Lung (tissue), 12 donors: ENCODE data around the gene CPT1B. TPM values are rescaled to one million over a fixed set of nuclear protein-coding genes. Genes with fewer than 3 reads are reported as not detected.

Source experiments
- ATAC-seq: fragments of 200-7000 bp; cut with Tn5 transposase; one replicate; pipeline ENCODE4 v1.9.1; 2020; ENCODE audit warnings: moderate number of reproducible peaks; ENCODE audit not compliant: insufficient read depth, low FRiP score
- DNase-seq, 3 donors: peaks; one replicate each; pipeline ENCODE4 v3.0.0-alpha.2; 2013 to 2017
- H3K27ac ChIP-seq, 2 donors: one replicate each; pipeline ENCODE4 v1.5.1; 2013; ENCODE audit warnings: mild to moderate bottlenecking in 2 of 2, moderate library complexity in 2 of 2, control low read depth in 1 of 2, inconsistent platforms in 1 of 2, low read depth in 1 of 2, low read length in 1 of 2
- H3K27me3 ChIP-seq, 3 donors: one replicate each; pipeline ENCODE4 v1.5.1; 2013; ENCODE audit warnings: low read length in 2 of 3; ENCODE audit not compliant: control insufficient read depth in 3 of 3, insufficient read depth in 3 of 3
- H3K36me3 ChIP-seq, 4 donors: one replicate each; pipeline ENCODE4 v1.5.1; 2013; ENCODE audit warnings: low read length in 4 of 4, mild to moderate bottlenecking in 1 of 4, moderate library complexity in 1 of 4; ENCODE audit not compliant: control insufficient read depth in 4 of 4, insufficient read depth in 4 of 4
- H3K4me1 ChIP-seq, 5 donors: one replicate each; pipeline ENCODE4 v1.5.1; 2013; ENCODE audit warnings: low read length in 5 of 5, mild to moderate bottlenecking in 2 of 5, moderate library complexity in 1 of 5; ENCODE audit not compliant: control insufficient read depth in 5 of 5, insufficient read depth in 5 of 5
- H3K4me3 ChIP-seq: one replicate; pipeline ENCODE4 v1.5.1; 2013; ENCODE audit warnings: mild to moderate bottlenecking, control low read depth, moderate library complexity
- H3K9ac ChIP-seq, 2 donors: one replicate each; pipeline ENCODE4 v1.5.1; 2013; ENCODE audit warnings: low read length in 2 of 2, control low read depth in 1 of 2; ENCODE audit not compliant: insufficient read depth in 1 of 2
- H3K9me3 ChIP-seq, 4 donors: one replicate each; pipeline ENCODE4 v1.5.1; 2013; ENCODE audit warnings: low read length in 3 of 4, mild to moderate bottlenecking in 1 of 4, moderate library complexity in 1 of 4; ENCODE audit not compliant: control insufficient read depth in 4 of 4, insufficient read depth in 3 of 4
- WGBS, 2 donors: extraction: QIAGEN DNeasy Blood & Tissue Kit; methylation state at CpG; one replicate each; pipeline ENCODE4 v1.1.7; 2013; 5-methylcytosine and 5-hydroxymethylcytosine counted together
- polyA plus RNA-seq, 2 donors: library from polyadenylated mRNA; stranded (reverse); fragments of 200-250 nt; gene quantifications; one replicate each; pipeline ENCODE4 v1.2.1, GENCODE V29; 2013
- total RNA-seq, 2 donors: library from RNA; depleted of rRNA in 1 of 2; stranded (reverse); fragments of >200 nt in 1 of 2; gene quantifications; one replicate each; pipeline ENCODE4 v1.2.1, GENCODE V29; 2014 to 2021
- TF ChIP-seq, protein P1 (sequence below): IDR thresholded peaks from 2 replicates; pipeline ENCODE4 v1.5.1; 2012; ENCODE audit warnings: mild to moderate bottlenecking; ENCODE audit errors: control extremely low read depth, extremely low read depth
- donor health status: control.
- donor health status: control.
- donor health status: Bipolar disorder and iron deficiency.
- donor health status: healthy.
- donor health status: DM: yes; HTN: yes; CAD: no.

CPT1B gene
- total and polyA plus RNA-seq, 4 donors = 5.7 to 21.2 (median 13.2) TPM

DNA sequence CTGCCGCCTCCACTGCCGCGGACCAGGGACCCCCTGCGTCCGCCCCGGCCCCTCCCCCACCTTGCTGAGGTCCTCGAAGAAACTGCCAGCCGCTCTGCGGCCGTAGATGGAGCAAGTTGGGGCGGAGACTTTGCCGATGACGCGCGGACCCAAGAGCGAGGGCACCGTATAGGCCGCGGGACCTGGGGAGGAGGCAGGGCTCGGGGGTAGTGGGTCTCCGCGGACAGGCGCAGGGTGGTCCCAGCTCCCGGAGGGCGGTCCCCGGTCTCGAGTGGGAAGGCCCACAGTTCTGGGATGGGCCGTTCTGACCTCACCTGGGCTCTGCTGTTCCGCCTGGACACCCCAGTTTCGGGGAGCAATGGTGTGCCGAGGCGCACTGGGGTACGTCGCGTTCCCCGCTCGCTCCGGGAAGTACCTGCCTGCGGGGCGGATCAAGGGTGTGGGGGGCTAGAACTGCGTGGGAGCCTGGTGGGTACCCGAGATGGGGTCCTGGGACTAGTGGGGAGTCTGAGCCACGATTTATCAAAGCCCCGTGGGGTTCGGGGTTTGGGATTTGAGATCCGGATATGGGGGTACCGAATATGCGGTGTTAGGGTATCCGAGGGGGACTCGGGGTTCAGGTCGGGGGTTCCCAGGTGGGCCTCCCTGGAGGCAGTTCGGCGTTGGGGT, 47.2 kb downstream of the CPT1B start:
- 1 to 2% methylated on average over 49 to 53 of the region's 53 CpGs for WGBS, 2 donors
- H3K9me3 ChIP-seq = no peaks in the 10 kb centered on the region
- ATAC-seq = peak; percentile 48
- H3K4me1 ChIP-seq = peaks cover 0 to 32% (median 20%) of the 10 kb centered on the region in 5 donors
- peaks cover 0 to 38% (median 23%) of the 10 kb centered on the region in 3 donors for H3K27me3 ChIP-seq
- TF ChIP-seq, protein P1, sequence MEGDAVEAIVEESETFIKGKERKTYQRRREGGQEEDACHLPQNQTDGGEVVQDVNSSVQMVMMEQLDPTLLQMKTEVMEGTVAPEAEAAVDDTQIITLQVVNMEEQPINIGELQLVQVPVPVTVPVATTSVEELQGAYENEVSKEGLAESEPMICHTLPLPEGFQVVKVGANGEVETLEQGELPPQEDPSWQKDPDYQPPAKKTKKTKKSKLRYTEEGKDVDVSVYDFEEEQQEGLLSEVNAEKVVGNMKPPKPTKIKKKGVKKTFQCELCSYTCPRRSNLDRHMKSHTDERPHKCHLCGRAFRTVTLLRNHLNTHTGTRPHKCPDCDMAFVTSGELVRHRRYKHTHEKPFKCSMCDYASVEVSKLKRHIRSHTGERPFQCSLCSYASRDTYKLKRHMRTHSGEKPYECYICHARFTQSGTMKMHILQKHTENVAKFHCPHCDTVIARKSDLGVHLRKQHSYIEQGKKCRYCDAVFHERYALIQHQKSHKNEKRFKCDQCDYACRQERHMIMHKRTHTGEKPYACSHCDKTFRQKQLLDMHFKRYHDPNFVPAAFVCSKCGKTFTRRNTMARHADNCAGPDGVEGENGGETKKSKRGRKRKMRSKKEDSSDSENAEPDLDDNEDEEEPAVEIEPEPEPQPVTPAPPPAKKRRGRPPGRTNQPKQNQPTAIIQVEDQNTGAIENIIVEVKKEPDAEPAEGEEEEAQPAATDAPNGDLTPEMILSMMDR = no peak
- no peak overlapping the region for H3K9ac ChIP-seq
- H3K27ac ChIP-seq = peak overlapping the region; percentile 95 to 99
- peak overlapping the region; percentile 64 for H3K4me3 ChIP-seq
- peaks cover 0 to 1% (median 0%) of the 10 kb centered on the region in 4 donors for H3K36me3 ChIP-seq
- DNase-seq = peak; percentile 75 to 81 (median 76)

DNA sequence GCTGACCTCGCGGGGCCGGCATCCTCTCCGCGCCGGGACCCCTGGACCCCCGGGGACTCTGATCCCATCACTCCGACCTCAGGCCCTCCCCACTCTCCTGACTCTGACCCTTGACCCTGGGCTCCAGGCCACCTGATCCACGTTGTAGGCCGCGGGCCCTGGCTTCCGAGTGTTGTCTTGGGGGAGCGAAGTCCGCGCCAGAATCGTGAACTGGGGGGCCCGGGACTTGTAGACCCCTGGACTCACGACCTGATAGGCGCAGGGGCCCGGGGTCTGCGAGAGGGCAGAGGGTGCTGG, 47.7 kb downstream of the CPT1B start:
- ATAC-seq (no peak), DNase-seq (peak in 1 of 3 donors; percentile 45)
- H3K4me3 ChIP-seq = peak overlapping the region; percentile 64
- H3K27me3 ChIP-seq = peaks cover 0 to 38% (median 23%) of the 10 kb centered on the region in 3 donors
- TF ChIP-seq, protein P1 = no peak
- H3K9me3 ChIP-seq = no peaks in the 10 kb centered on the region
- no peak overlapping the region for H3K9ac ChIP-seq
- peaks cover 0 to 1% (median 0%) of the 10 kb centered on the region in 4 donors for H3K36me3 ChIP-seq
- peaks cover 0 to 32% (median 20%) of the 10 kb centered on the region in 5 donors for H3K4me1 ChIP-seq
- H3K27ac ChIP-seq = peak overlapping the region; percentile 95 to 99
- WGBS, 2 donors = 1 to 2% methylated on average over 21 of the region's 21 CpGs

DNA sequence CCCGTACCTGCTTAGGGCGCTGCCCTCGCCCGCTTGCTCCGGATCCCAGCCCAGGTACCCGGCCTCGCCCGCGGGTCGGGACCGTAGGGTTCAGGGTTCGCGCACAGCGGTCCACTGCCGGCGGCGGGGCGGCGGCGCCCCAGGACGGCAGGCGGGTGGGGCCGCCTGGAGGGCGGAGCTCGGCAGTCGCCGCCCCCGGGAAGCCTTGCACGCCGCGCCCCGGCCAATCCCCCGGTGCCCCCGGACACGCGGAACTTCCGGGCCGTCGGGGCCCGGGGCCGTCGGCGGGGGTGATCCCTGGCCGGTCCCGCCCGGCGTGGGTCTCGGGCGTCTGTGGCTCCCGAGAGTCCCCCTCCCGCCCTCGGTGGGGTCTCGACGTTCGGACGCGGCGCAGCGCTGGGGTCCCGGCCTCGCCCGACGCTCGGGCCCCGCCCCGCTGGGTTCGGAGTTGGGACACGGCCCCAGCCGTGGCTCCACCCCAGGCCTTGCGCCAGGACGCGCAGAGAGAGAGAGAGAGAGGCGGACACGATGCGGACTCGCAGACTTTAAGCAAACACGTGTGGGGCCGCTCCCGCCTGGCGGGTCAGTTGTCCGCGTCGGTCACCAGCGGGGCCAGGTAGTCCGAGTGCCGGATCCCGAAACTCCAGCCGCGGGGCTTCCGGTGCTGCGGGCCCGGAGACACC, 48.2 kb downstream of the CPT1B start, which contains the start of gene TYMP:
Gene TYMP (minus strand): TSS at position 116 of the 683 bp plus-strand sequence. CDS start 303 bp downstream, outside the sequence.
- Histone ChIP-seq H3K4me3 (peak within 1 kb of the TSS; percentile 64), H3K9ac (no peak within 1 kb of the TSS), H3K36me3 (peaks cover 0 to 1% (median 0%) of the 10 kb centered on the region in 4 donors), H3K27ac (peak within 1 kb of the TSS; percentile 95 to 99), H3K27me3 (peaks cover 0 to 38% (median 23%) of the 10 kb centered on the region in 3 donors), H3K4me1 (peaks cover 0 to 33% (median 20%) of the 10 kb centered on the region in 5 donors), H3K9me3 (no peaks in the 10 kb centered on the region)
- DNase-seq (peak; percentile 67 to 70 (median 68)), ATAC-seq (peak; percentile 34)
- WGBS, 2 donors = 0 to 1% methylated on average over 70 to 92 of the region's 92 CpGs
- TF ChIP-seq, protein P1 = no peak
